ENCODE data around the gene INPP4B. TPM values are rescaled to one million over a fixed set of nuclear protein-coding genes. Genes with fewer than 3 reads are reported as not detected.

Gene INPP4B
- total RNA-seq, 1 donor from 2014 or later = 27.0 TPM

DNA sequence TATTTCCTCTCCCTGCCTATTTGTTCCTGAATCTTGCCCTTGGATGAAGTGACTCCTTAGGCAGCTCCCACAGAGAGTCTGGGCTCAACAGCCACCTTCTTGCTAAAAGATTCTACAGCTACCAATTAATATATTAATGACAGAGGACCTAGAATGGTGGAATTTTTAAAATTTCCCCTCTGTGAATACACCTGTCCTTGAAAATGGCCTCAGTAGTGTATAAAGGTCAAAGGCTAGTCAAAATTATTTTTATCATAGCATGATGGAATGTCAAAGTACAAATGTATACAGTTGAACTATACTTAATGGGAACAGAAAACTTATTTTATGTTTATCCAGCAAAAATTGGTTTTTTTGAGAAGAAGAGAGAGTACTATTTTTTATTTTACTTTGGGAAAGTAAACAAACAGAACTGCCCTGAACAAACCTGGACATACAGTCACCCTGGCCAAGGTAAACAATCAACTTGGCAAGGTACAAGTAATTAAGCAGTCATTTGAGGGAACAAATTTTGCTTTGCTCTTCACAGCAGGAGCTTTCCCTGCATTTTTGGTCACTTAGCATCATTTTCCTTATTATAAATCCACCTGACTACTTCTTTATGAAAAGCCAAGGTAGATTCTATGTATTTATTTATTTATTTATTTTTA lies 250.8 kb downstream of the INPP4B start:
- intact Hi-C loops (cut with micrococcal nuclease) = no loop called here

DNA sequence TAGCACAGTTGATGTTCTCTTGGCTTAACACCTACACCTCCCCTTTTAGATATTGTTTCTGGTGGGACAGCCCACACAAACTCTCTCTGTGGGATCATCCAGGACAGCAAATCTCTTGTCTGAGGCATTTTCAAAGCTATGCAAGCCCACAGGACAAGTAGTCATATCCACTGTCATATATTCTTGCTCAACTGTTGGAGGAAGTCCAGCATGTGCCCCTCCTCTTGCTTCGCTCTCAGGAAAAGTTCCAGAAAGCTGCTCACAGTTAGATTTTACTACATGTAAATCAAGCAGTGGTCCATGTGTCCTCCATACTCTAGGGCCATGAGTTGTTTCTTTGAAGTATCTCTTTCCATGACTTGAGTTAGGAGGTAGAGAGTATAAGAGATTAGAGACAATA lies 260.7 kb downstream of the INPP4B start:
- intact Hi-C loops (cut with micrococcal nuclease) = no loop called here

DNA sequence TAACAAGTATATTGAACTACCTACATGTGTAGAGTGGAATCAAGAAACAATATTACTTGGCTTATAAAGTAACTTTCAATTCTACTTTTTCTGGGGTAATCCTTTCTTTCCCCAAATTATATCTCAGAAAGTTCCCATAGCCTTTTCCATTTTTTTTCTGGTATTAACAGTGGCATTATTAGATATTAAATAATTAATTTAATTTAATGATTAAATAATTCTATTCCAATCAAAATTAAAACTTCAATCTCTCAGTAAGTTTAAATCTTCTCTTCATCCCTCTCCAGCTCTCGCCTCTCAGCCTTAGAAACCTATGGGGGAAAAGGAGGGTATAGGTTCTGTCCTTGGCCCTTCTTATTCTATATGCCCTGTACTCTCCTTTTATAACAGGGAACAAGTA lies 262.4 kb downstream of the INPP4B start:
- intact Hi-C loops (cut with micrococcal nuclease) = no loop called here

DNA sequence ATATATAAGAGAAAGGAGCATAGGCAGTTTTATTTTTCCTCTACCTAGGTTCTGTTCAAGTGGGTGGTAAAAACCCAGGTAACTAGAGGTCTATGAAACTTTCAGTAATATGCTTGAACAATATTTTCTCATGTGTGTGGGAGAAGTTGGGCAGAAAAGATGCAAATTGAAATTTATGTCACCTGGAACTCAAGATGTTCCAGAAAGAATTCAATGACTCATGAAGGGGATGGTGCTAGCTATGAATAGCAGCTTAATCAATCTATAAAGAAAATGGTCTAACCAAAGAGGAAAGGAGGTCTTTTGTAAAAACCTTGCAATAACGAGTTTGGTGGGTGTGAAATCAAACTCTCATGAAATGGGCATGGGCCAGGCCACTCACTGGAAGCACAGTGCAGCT lies 263.8 kb downstream of the INPP4B start:
- intact Hi-C loops (cut with micrococcal nuclease) = no loop called here

DNA sequence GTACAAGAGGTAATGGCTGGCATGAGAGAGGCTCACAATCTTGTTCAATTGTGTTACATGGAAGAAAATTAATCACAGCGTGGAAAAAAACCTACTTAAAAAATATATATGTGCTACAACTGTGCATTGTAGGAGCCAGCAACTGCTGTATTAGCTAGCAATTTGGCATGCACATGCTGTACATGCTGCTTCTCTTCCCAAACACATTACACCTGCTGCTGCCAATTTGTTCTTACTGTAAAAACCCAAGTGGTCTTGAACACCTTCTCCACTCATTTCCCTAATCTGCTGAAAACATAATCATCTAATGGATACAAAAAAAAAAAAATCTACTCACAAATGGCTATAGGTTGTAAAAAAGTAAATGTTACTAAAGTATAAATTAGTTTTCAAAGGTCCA lies 264.2 kb downstream of the INPP4B start:
- intact Hi-C loops (cut with micrococcal nuclease) = no loop called here

DNA sequence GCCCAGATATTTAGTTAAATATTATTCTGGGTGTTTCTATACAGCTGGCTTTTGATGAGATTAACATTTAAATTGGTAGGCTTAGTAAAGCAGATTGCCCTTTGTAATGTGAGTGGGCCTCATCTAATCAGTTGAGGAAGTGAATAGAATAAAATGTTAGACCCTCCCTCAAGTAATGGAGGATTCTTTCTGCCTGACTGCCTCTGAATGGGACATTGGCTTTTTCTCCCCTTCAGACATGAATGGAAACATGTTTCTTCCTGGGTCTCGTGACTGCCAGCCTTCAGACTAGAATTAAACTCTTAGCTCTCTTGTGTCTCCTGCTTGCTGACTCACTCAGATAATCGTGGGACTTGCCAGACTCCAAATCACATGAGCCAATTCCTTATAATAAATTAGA lies 266.7 kb downstream of the INPP4B start:
- intact Hi-C loops (cut with micrococcal nuclease) = no loop called here

DNA sequence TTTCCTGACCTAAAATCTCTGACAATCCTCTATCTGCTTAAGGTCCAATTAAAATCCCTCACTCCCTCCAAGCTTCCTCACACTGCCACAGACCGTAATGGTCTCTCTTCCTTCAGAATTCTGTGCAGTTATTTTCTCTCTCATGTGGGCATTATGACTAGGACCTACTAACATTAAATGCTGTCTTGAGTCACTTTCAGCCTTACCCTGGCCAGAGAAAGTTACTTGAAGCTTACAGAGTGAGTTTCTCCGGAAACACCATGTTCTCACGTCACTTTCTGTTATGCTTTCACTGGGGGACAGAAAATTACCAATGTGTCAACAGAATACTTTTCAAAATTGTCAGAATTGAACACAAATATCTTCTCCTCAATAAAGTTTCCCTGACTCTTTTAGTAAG lies 271.8 kb downstream of the INPP4B start:
- intact Hi-C loops (cut with micrococcal nuclease) = no loop called here

DNA sequence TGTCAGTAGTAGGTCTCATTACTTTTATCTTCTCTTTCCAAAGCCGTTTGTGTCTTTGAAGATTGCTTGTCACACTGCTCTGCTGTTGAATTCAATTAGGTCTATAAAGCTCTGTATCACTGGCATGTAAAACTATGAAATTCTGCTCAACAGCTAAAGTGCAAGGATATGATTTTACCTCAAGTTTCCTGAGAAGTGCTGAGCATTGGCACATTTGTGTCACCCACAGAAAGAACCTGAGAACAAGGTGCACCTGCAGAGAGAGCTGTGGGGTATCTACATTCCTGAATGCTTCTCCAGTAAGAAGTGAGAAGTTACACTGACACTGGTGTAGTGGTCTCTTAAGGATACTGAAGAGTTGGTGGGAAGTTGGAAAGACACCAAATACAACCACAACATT lies 274.0 kb downstream of the INPP4B start:
- intact Hi-C loops (cut with micrococcal nuclease) = no loop called here

DNA sequence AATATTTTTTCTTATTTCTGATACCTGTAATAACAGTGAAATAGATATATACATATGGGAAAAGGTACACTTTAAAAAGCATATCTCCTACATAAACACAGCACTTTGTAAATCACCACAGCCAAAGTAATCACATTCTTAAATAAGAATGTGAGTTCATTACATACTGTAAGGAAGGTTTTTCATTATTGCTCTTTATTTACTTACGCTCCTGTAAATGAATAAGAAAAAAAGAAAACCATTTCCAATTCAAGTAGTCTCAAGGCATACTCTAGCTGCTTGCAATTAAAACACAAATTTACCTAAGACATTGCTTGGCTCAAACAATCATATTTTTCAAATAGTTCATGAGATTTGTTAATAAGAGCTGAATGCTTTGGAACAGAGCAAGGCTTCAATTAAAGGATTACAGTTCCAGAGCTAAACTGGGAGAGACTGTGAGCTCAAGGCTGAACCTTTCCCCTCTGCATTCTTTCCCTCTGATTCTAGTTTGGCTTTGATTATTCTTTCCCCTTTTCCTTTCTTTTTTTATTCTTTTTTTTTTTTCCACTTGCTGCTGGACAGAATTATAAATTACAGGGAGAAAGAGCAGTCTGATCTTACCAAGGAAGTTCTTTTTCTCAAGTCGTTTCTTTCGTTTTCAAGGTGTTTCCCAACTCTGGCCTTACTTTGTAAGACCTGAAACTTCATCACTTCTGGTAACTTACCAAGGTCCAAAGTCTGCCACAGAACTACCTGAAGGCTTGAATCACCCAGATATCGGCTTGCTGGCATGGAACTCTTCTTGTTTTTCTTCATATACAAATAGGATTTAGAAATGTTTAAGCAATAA lies 278.3 kb downstream of the INPP4B start:
- intact Hi-C loops (cut with micrococcal nuclease) = loop anchor here (1.0 to 5.0 kb wide), 10 partner anchors 79 to 1347 kb away; partner anchors contain the start of genes IL15, USP38 and ZNF330

DNA sequence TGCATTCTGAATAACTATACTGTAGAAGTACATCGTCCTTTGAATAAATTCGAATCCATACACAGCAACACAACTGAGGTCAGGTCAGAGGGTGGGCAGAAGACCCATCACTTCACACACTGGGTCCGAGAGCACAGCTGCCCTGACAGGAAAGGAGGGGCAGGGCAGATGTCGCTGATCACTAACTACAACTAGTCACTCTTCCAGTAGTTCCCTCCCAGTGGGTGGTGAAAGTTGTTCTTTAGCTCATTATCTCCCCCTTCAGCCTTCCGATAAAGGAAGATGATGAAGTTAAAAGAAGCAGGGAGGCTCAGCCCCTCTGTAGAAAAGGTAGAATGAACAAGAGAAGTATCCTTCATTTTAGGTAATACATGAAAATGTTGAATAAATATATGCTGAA lies 278.9 kb downstream of the INPP4B start:
- intact Hi-C loops (cut with micrococcal nuclease) = loop anchor here (1.0 to 5.0 kb wide), 10 partner anchors 80 to 1346 kb away; partner anchors contain the start of genes IL15, USP38 and ZNF330

DNA sequence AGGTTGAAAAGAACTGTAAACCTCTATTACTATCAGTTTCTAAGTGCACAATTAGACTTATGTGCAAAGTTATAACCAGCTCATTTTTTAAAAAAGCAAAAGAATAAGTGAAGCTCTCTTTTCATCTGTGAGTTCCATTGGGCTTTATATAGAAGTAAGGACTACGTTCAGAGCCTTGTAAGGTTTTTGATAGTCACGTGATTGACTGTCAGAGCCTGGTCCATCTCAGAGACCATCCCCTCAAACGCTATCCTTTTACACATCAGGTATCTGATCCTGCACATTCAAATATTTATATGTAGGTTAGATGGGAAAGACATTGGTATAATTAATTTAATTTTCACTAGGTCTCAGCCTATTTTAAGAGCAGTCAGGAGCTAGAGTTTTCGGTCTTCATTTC lies 279.3 kb downstream of the INPP4B start:
- intact Hi-C loops (cut with micrococcal nuclease) = loop anchor here (1.0 to 5.0 kb wide), 12 partner anchors 81 to 1346 kb away; partner anchors contain the start of genes IL15, INPP4B, USP38 and ZNF330

DNA sequence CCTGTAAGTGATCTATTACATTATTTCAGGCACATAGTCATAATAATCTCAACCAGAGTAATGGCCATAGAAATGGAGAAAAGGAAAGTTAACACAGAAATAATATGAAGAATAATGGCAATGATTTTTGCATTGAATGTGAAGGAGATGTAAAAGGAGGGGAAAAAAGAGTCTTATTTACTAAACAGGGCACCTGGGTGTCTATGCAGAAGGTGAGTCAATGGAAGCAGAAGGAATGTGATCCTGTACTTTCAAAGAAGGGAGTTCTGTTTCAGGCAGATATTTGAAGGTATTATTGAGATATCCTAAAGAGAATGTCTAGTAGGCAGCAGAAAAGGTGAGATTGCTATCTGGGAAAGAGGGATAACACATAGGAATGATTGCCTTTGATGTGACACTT lies 279.9 kb downstream of the INPP4B start:
- intact Hi-C loops (cut with micrococcal nuclease) = loop anchor here (1.0 to 5.0 kb wide), 7 partner anchors 81 to 1345 kb away; partner anchors contain the start of genes IL15, INPP4B and ZNF330

DNA sequence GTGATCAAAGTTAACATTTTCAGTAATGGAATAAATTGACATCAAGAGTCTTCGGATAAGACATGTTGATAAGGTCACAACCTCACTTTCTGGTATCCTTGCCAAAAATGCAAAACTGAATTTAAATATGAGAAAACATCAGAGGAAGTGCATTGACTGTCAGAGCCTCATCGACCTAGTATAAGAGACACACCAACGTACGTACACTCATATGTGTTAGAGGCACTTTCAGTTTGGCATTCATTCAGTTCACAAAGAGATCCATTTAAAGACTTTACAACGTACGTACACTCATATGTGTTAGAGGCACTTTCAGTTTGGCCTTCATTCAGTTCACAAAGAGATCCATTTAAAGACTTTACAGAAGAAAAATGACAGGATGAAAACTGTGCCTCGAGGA lies 280.3 kb downstream of the INPP4B start:
- intact Hi-C loops (cut with micrococcal nuclease) = loop anchor here (1.0 to 5.0 kb wide), 10 partner anchors 8 to 1345 kb away; partner anchors contain the start of genes IL15, INPP4B, SMARCA5 and ZNF330

DNA sequence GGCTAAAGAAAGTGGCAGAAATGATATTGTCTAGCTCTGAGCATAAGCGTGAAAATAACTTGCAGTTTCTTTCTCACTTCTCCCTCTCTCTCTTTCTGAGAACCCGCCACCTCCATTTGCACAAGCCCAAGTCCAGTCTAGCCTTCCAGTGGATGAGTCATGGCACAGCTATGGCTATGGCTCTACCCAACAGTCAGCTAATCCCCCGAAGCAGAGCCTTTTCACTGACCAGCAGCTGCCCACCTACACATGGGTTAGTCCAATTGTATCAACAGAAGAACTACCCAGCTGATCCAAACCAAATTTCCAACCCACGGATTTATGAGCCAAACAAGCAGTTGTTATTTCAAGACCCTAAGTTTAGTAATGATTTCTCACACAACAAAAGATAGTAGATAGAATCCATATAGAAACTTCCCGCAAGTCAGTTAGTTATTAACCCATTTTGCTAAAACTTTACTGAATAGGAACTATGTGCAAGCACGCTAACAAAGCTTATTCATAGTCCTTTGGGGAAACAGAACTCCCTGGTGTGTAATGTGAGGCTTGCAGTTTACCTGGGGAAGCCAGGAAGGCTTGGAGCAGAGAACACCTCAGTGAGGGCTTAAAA lies 282.3 kb downstream of the INPP4B start:
- intact Hi-C loops (cut with micrococcal nuclease) = no loop called here

DNA sequence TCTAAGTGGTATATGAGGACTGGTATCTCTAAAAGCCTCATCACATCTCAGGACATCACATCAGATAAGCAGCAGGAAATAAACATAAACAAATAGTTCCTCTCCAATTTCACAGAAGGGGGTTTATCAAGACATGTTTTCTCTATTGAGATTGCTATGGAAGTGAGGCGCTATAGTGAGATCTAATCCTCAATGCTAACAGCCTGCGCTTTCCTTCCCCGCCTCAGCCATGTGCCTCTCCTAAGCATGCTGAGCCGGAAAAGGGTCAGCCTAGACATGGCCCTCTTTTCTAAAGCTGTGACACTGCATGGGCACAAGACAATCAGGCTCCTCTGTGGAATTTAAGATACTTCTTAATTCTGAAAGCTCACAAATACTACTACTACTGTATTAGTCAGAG lies 286.1 kb downstream of the INPP4B start:
- intact Hi-C loops (cut with micrococcal nuclease) = no loop called here

DNA sequence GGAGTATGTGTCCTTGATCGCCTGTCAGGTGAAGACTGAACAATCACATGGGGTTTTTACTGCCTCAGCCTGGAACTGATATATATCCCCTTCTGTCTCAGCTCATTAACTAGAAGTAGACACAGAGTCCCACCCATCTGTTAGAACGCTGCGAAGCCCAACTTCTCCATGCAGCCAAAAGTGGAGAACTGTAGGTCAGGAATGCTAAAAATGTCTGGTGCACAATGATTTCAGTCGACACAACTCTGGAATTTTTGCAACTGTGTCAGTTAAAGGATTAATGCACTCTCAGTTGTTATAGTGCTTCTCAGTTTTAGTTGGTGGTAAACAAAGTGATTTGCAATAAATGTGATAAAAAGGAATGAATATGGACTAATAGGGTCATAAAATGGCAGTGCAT lies 287.2 kb downstream of the INPP4B start:
- intact Hi-C loops (cut with micrococcal nuclease) = no loop called here

DNA sequence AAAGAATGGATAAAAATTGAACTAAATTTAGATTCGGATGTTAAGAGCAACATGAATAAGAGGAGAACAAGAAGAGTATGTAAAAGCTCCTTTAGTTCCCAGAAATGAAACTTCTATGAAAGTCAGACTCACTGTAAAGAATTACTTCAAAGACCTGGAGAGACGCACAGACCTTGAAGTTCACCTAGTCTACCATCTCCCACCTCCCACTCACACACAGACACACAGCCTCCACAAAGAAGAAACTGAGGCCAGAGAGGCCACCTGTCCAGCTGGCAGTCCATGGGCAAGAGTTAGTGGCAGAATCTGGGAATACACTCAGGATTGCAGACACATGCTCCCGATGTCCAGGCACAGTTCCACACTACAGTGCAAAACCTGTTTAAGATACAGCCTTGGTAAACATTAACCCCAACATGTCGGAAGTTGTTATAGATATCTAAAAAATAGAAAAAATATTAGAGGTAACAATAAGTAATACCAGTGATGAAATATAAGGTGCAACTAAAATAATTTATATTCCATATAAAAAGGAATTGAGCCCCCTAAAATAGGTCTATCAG lies 288.8 kb downstream of the INPP4B start:
- intact Hi-C loops (cut with micrococcal nuclease) = loop anchor here (1.0 kb wide), 1 partner anchor 8 kb away; no protein-coding TSS in a partner anchor

DNA sequence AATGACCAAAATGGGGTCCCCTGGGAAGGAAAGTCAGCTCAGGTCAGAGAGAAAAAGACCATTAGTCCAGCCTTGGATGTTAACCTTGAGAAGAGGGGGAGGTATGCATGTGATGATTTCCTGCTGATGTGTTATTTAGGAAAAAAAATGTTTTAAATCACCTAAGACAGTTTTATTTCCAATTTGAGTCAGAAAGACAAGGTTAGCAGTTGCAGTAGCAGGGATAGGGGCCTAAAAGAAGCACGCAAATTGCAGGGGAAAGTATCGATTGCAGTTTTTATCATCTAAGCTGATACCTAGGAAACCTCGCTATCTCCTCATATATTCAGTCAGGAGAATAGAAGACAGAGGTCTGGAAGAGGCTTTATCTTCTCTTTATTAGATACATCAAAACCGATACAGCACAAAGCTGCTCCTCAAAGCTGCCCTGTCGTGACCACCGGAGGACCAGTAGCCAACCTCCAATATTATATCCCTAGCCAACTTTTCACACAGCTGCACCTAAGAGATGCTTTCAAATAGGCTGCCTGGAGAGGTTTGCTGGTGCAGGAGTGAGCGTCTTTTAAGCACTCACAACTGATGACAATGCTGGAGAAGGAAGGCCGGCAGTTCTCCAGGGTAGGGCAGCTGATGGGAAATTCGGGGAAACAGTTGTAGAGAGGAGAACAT lies 289.4 kb downstream of the INPP4B start:
- intact Hi-C loops (cut with micrococcal nuclease) = loop anchor here (1.0 kb wide), 1 partner anchor 9 kb away; no protein-coding TSS in a partner anchor

DNA sequence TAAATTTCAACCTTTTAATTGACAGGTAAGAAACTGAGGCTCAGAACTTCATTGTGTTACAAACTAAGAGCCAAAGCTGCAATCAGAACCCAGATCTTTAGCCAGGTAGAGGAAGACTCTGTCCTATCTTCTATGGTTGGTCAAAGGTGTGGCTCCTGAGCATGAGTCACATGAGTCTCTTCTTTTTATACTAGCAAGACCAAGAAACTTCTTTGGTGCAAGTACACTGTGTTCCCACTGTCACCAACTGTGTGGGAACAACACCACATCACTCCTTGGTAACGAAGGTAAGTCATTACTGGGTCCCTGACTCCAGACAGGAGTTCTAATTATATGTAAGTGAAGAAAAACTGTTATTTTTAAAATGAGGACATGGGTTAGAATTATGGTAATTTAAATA lies 290.1 kb downstream of the INPP4B start:
- intact Hi-C loops (cut with micrococcal nuclease) = no loop called here

DNA sequence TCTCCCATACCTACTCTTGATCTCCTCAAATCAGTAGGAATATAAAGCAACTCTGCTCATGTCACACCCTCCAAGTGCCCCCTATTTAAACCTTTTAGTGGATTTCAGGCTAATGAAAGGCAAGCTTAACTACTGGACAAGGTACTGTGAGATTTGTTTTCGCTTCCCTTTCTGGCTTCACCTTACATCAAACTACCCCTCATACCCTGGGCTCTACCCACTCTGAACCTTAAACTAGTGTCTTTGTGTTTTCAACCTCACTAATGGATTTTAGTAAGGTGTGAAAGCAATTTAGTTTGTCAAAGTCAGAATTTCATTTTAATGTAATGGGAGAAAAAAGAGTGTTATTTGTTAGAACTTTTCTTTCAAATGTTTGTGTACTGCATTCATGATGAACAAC lies 291.7 kb downstream of the INPP4B start:
- intact Hi-C loops (cut with micrococcal nuclease) = no loop called here

Measured in T-helper 1 cell treated with Interleukin-12 subunit alpha and Interleukin-12 subunit beta and Interleukin-4 antibody, amounts not matched to agents 30 ng/mL and 1 ng/mL, for 36 hours (primary cell).